Right lobe of liver (tissue), 4 donors: ENCODE data around the gene PRR29.

ENCODE experiments used
- CTCF ChIP-seq, 4 donors: fragments of 200-600 bp in 3 of 4; fragments of 450-650 bp in 1 of 4; IDR thresholded peaks; one replicate each; pipeline versions ENCODE4 v1.5.1 to v1.8.0; 2016 to 2022; ENCODE audit warnings: antibody characterized with exemption in 4 of 4, mild to moderate bottlenecking in 2 of 4
- POLR2A ChIP-seq: fragments of 450-650 bp; IDR thresholded peaks from one replicate; pipeline ENCODE4 v1.6.1; 2017; ENCODE audit warnings: antibody characterized with exemption, mild to moderate bottlenecking
- donor health status: DM: no; HTN: no; CAD: no.
- donor health status: DM: no; HTN: no; CAD: no.
- donor health status: DM: no; HTN: yes; CAD: no.

DNA sequence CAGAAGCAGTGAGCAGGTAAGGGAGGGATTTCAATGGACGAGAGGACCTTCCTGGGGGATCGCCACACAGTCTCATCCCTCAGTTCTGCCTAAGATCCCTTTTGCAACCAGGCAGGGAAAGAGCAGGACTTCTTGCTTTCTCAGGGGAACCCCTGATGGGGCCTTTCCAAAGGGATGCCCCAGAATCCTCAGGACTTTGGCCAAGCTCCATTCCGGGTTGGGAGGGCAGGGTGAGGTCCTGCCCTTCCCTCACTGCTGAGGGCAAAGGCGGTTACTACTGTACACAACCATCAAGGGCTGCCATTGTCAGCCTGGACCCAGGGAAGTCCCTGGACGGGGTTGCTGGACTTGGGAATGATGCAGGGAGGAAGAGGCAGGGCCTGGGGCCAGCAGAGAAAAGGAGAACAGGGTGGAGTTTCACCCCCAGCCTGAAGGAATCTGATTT lies 9.7 kb downstream of the PRR29 start:
- TF ChIP-seq CTCF (IDR thresholded peaks at IDR 0.05) (no peak), POLR2A (no peak)
